Epithelial cell of proximal tubule (primary cell): ENCODE results near the gene HSD11B1L. TPM values are rescaled to one million over a fixed set of nuclear protein-coding genes. Genes with fewer than 3 reads are reported as not detected.

ENCODE experiments used
- DNase-seq: peaks from one replicate; pipeline ENCODE4 v3.0.0-alpha.2; 2011; ENCODE audit warnings: low read depth
- H3K4me3 ChIP-seq: 2 replicates; pipeline ENCODE4 v1.5.1; 2011; ENCODE audit warnings: low read depth, mild to moderate bottlenecking, low read length
- total RNA-seq: library from RNA; depleted of rRNA; stranded (reverse); fragments of >200 nt; gene quantifications from 2 replicates; pipeline ENCODE4 v1.2.3, GENCODE V29; 2015
- TF ChIP-seq, protein P1 (sequence below): conservative IDR thresholded peaks from 2 replicates; pipeline ENCODE4 v1.5.1; 2012; ENCODE audit warnings: low read depth, mild to moderate bottlenecking, low read length

Gene HSD11B1L
- total RNA-seq, 1 donor from 2014 or later: 13.5 TPM

DNA sequence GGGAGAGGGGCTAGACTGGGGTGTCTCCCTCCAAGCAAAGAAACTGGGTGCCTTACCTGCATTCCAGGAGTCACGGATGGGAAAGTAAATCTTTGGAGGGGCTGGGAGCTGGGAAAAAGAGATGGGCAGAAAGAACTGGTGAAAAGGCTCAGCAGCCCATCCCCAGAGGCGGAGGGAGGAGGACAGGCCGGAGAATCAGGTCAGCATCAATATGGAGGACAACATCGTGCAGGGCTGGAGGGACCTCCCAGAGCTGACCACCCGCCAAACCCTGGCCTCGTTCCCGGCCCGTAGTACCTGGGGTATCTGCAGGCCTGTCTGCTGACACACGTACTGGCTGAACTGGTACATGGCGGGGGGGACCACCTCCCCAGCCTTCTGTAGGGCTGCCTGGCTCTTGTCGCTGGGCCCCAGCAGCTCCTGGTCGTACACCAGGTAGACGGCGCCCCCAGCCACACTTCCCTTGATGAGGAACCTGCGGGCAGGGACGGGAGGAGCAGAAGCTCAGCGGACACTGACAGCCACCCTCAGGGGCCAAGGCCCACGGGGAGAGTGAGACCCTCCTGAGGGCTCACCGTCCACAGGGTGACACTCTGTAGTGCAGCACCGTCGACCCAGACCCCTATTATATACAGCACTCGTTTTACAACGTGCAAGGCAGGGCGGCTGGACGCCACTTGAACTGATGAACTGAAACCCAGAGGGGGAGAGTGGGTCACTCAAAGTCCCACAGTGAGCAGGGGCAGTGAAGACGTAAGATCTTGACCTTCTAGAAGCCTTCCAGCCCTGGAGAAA, 1.3 kb upstream of the HSD11B1L start:
- peak overlapping the region; percentile 74 for H3K4me3 ChIP-seq
- DNase-seq: no peak
- TF ChIP-seq, protein P1, sequence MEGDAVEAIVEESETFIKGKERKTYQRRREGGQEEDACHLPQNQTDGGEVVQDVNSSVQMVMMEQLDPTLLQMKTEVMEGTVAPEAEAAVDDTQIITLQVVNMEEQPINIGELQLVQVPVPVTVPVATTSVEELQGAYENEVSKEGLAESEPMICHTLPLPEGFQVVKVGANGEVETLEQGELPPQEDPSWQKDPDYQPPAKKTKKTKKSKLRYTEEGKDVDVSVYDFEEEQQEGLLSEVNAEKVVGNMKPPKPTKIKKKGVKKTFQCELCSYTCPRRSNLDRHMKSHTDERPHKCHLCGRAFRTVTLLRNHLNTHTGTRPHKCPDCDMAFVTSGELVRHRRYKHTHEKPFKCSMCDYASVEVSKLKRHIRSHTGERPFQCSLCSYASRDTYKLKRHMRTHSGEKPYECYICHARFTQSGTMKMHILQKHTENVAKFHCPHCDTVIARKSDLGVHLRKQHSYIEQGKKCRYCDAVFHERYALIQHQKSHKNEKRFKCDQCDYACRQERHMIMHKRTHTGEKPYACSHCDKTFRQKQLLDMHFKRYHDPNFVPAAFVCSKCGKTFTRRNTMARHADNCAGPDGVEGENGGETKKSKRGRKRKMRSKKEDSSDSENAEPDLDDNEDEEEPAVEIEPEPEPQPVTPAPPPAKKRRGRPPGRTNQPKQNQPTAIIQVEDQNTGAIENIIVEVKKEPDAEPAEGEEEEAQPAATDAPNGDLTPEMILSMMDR: no peak

DNA sequence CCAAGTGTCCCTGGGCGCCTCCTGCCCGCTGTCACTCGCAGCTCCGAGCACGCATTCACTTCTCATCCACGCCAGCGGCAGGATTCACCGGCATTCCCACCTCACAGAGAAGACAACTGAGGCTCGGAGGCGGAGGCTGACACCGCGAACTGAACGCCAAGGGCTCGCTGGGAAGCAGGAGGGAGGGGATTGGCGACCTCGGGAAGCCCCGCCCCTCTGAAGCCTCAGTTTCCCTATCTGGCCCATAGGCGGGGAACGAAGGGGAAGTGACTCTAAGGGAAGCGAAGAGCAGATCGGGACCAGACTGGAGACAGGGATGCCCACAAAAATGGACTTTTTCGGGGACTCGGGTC, 767 bp upstream of the HSD11B1L start:
- H3K4me3 ChIP-seq: peak overlapping the region; percentile 74
- TF ChIP-seq, protein P1: no peak
- no peak for DNase-seq

DNA sequence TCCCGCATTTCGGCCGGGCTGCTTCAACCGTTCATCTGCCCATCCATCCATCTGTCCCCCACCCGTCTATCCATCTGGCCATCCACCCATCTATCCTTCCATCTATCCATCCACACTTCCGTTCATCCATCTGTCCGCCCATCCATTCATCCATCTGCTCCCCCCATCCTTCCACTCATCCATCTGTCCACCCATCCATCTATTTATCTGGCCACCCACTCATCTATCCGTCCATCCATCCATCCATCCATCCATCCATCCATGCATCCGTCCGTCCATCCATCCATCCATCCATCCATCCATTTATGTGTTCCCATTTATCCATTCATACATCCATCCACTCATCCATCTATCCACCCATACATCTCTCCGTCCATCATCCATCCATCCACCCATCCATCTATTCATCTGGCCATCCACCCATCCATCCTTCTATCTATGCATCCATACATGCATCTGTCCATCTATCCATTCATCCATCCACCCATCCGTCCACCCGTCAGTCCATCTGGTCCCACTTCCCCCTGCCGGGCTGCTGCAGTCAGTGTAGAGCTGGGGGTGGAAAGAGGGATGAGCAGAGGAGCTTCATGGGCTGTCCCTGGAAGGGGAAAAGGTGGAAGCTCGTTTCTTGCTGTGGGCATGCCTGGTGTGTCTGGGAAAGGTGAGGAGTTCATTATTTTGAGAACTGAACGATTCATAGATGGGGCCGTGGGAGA, 722 bp downstream of the HSD11B1L start:
- TF ChIP-seq, protein P1: no peak
- DNase-seq: no peak
- peak overlapping the region; percentile 74 for H3K4me3 ChIP-seq

DNA sequence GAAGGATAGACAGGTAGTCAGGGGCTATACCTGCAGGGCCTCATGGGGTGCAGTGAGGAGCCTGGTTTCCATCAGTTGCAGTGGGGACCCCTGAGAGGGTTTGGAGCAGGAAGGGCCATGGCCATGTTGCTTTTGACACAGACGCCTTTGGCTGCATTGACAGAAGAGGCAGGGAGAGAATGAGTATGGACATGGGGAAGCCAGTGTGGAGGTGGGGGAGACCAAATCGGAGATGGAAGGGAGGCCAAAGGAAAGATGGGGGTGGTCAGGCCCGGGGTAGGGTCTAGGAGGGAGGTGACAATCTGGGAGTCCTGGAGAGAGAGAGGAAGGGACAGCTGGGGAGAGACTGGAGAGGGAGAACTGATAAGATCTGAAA, 1.3 kb downstream of the HSD11B1L start:
- DNase-seq: no peak
- no peak overlapping the region for H3K4me3 ChIP-seq
- TF ChIP-seq, protein P1: no peak

DNA sequence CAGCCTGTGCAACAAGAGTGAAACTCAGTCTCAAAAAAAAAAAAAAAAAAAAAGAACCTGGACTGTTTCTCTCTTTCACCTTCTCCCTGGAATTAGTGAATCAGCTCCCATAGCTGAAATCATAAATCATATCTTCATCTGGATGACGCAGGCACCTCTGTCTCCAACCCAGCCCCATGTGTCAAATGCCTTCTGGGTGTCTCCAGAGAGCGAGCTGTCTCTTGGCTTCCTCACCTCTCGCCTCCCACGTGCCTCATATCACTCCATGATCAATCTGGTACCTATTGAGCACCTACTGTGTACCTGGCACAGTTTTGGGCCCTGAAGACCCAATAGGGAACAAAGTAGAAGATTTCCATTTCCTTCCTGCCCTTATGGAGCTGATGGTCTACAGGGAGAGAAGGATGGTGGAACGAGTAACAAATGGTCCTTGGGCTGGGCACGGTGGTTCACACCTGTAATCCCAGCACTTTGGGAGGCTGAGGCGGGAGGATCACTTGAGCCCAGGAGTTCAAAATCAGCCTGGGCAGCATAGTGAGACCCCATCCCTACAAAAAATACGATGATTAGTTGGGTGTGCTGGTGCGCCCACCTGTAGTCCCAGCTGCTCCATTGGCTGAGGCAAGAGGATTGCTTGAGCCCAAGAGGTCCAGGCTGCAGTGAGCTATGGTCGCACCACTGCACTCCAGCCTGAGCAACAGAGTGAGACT, 2.5 kb downstream of the HSD11B1L start:
- DNase-seq: no peak
- TF ChIP-seq, protein P1: no peak
- H3K4me3 ChIP-seq: no peak overlapping the region

DNA sequence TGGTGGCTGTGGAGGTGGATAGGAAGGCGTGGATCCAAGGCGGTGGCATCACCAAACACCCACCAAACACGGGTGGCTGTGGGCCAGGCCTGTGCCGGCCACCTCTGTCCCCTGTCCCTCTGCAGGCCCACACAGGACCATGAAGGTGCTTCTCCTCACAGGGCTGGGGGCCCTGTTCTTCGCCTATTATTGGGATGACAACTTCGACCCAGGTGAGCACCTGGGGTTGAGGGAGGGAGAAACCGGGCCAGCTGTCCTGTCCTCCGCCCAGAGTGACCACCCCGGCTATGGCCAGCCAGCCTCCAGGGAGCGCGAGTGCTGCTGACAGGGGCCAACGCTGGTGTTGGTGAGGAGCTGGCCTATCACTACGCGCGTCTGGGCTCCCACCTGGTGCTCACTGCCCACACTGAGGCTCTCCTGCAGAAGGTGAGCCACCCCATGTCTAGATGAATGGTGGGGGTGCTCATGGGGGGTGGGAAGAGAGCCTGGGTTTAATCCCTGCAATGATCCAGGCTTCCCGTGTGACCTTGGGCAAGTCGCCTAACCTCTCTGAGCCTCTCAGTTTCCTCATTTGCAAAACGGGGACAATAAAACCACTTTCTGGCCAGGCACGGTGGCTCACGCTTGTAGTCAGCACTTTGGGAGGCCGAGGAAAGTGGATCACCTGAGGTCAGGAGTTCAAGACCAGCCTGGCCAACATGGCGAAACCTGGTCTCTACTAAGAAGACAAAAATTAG, 4.0 kb downstream of the HSD11B1L start:
- no peak for DNase-seq
- no peak overlapping the region for H3K4me3 ChIP-seq
- TF ChIP-seq, protein P1: no peak
